SK-N-SH treated with all-trans-retinoic acid at 6 μM for 48 hours (cell line): Measurements from ENCODE around the gene CHCHD4.

ENCODE experiments used
- ARNTL ChIP-seq: fragments of 450-650 bp; formaldehyde crosslinking; IDR thresholded peaks from 2 replicates; pipeline ENCODE4 v1.5.0; 2020; ENCODE audit warnings: low read depth, mild to moderate bottlenecking, moderate library complexity, borderline replicate concordance
- ZNF565 ChIP-seq: fragments of 450-650 bp; formaldehyde crosslinking; conservative IDR thresholded peaks from 2 replicates; pipeline ENCODE4 v1.5.0; 2020; ENCODE audit warnings: low read depth, mild to moderate bottlenecking, moderate library complexity
- ZNF70 ChIP-seq: fragments of 450-650 bp; formaldehyde crosslinking; IDR thresholded peaks from 2 replicates; pipeline ENCODE4 v1.5.0; 2020; ENCODE audit warnings: mild to moderate bottlenecking, moderate library complexity

- TF ChIP-seq ARNTL (CRISPR knock-in tag): no peak
- no peak for TF ChIP-seq ZNF565 (CRISPR knock-in tag)
- TF ChIP-seq ZNF70 (CRISPR knock-in tag): no peak
These were observed 45.2 kb upstream of the CHCHD4 start for GRCh38 chr3:14169871-14170270.
